GM23248 (cell line): ENCODE measurements around the gene MEIS2. TPM values are rescaled to one million over a fixed set of nuclear protein-coding genes. Genes with fewer than 3 reads are reported as not detected.

Experiments used
- DNase-seq: peaks from one replicate; pipeline ENCODE4 v3.0.0-alpha.2; 2015
- H2AFZ ChIP-seq: fragments of 200-600 bp; sonication (generic); 2 replicates; pipeline ENCODE4 v1.6.1; 2016; ENCODE audit warnings: antibody characterized with exemption
- H3F3A ChIP-seq: fragments of 200-600 bp; sonication (generic); 2 replicates; pipeline ENCODE4 v1.6.1; 2016; ENCODE audit warnings: mild to moderate bottlenecking, antibody characterized with exemption, mixed run types; ENCODE audit not compliant: insufficient read depth
- H3K27ac ChIP-seq: fragments of 200-600 bp; sonication (generic); 2 replicates; pipeline ENCODE4 v1.5.1; 2016; ENCODE audit warnings: mild to moderate bottlenecking
- H3K27me3 ChIP-seq: fragments of 200-600 bp; sonication (generic); replicated peaks from 2 replicates; pipeline ENCODE4 v1.6.1; 2016; ENCODE audit warnings: mild to moderate bottlenecking; ENCODE audit not compliant: insufficient read depth
- H3K36me3 ChIP-seq: fragments of 200-600 bp; sonication (generic); 2 replicates; pipeline ENCODE4 v1.6.1; 2016; ENCODE audit warnings: low read depth, mild to moderate bottlenecking
- H3K4me1 ChIP-seq: fragments of 200-600 bp; sonication (generic); 2 replicates; pipeline ENCODE4 v1.6.1; 2016; ENCODE audit warnings: mild to moderate bottlenecking; ENCODE audit not compliant: insufficient read depth
- H3K4me2 ChIP-seq: fragments of 200-600 bp; sonication (generic); one replicate; pipeline ENCODE4 v1.6.1; 2016; ENCODE audit warnings: mild to moderate bottlenecking; ENCODE audit not compliant: unreplicated experiment
- H3K4me3 ChIP-seq: fragments of 200-600 bp; sonication (generic); 2 replicates; pipeline ENCODE4 v1.5.1; 2016; ENCODE audit warnings: mild to moderate bottlenecking
- H3K79me2 ChIP-seq: fragments of 200-600 bp; sonication (generic); 2 replicates; pipeline ENCODE4 v1.6.1; 2016; ENCODE audit warnings: mild to moderate bottlenecking; ENCODE audit not compliant: insufficient read depth
- H3K9ac ChIP-seq: fragments of 200-600 bp; sonication (generic); 2 replicates; pipeline ENCODE4 v1.6.1; 2016; ENCODE audit warnings: mild to moderate bottlenecking
- H3K9me2 ChIP-seq: fragments of 200-600 bp; sonication (generic); 2 replicates; pipeline ENCODE4 v1.6.1; 2016; ENCODE audit warnings: mixed run types, mild to moderate bottlenecking, moderate library complexity; ENCODE audit not compliant: insufficient read depth
- H3K9me3 ChIP-seq: fragments of 200-600 bp; sonication (generic); one replicate; pipeline ENCODE4 v1.6.1; 2017; ENCODE audit warnings: low read depth
- H4K20me1 ChIP-seq: fragments of 200-600 bp; sonication (generic); 2 replicates; pipeline ENCODE4 v1.6.0; 2016; ENCODE audit not compliant: insufficient read depth
- EZH2 ChIP-seq: fragments of 200-600 bp; sonication (generic); IDR thresholded peaks from 2 replicates; pipeline ENCODE4 v1.6.1; 2018; ENCODE audit warnings: antibody characterized with exemption, mild to moderate bottlenecking; ENCODE audit not compliant: insufficient read depth, poor library complexity, severe bottlenecking
- EZH2phosphoT487 ChIP-seq: fragments of 200-600 bp; sonication (generic); IDR thresholded peaks from 2 replicates; pipeline ENCODE4 v1.6.1; 2018; ENCODE audit warnings: antibody characterized with exemption, moderate library complexity, mild to moderate bottlenecking, low read depth; ENCODE audit not compliant: insufficient read depth
- WGBS, 2 experiments: methylation state at CpG; one replicate each; pipeline ENCODE4 v1.1.6; 2015 to 2017; ENCODE audit warnings: low lambda C conversion rate in 2 of 2, low coverage in 1 of 2; ENCODE audit errors: missing lambda C conversion rate in 2 of 2; 5-methylcytosine and 5-hydroxymethylcytosine counted together
- in situ Hi-C: fragments of 300-500 bp; cut with MboI; formaldehyde crosslinking; loops from 2 replicates; pipeline ENCODE4 v1.15.0; 2020
- polyA plus RNA-seq: library from polyadenylated mRNA; unstranded; fragments of >200 nt; fragmentation: Nextera tagmentation; extraction: Ambion mirVana; gene quantifications from 2 replicates; pipeline ENCODE4 v1.2.1, GENCODE V29; 2016
- total RNA-seq: library from RNA; depleted of rRNA; stranded (reverse); fragments of >200 nt; shearing (Covaris generic); gene quantifications from 2 replicates; pipeline ENCODE4 v1.2.3, GENCODE V29; 2014

The MEIS2 gene
- total and polyA plus RNA-seq, 2 experiments from 2014 or later: 23.7 to 24.1 TPM

DNA sequence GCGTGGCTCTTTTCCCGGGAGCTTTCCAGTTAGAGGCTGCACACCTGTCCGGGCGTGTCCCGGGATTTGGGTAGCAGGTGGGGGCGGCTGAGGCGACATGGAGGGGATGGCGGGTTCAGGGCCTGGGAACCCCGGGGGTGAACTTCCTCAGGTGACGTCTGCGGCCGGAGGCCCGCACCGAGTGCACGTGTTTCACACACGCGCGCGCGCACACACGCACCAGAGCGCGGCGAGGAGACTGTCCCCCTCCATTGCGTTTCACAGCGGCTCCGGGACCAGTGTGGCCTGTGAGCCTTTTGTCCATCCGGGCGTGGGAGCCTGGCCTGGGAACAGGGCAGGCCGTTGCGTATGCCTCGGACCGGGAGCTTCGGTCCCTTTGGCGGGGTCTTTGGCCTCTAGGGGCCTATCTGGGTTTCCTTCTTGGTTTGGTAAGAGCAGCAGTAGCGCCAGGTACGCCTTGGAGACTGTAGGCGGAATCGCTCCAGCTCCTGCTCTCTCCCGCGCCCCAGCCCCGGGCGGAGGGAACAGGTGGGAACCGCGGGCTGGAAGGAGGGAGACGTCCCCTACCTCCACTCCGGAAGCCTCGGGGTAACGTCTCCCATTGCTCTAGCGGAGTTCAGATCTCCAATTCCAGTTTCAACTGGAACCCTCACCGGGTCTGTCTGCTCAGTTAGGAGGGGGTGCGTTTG, 220.0 kb downstream of the MEIS2 start:
- Histone ChIP-seq H3K4me1 (peaks cover 9% of the 10 kb centered on the region), H3K4me3 (no peak overlapping the region), H4K20me1 (no peaks in the 10 kb centered on the region), H3K27ac (no peak overlapping the region), H3K9me2 (no peaks in the 10 kb centered on the region), H2AFZ (no peak overlapping the region), H3K9ac (no peak overlapping the region), H3K27me3 (0 out of 2 replicates have a peak, but pooled peaks cover 11% of the 10 kb centered on the region), H3K36me3 (no peaks in the 10 kb centered on the region), H3K9me3 (no peaks in the 10 kb centered on the region), H3K79me2 (no peaks in the 10 kb centered on the region), H3F3A (no peaks in the 10 kb centered on the region), H3K4me2 (no peak overlapping the region)
- no peak for TF ChIP-seq EZH2
- no peak for TF ChIP-seq EZH2phosphoT487
- 49 to 50% methylated on average over 40 to 48 of the region's 52 CpGs for WGBS, 2 experiments
- DNase-seq: no peak
- in situ Hi-C loops: loop anchor here (25.0 kb wide), 1 partner anchor 232 kb away; the partner anchor contains the start of gene MEIS2

GRCh38 chr15:36879568-36880222, 220.7 kb downstream of the MEIS2 start:
- no peak for TF ChIP-seq EZH2phosphoT487
- H3K4me1 ChIP-seq: peaks cover 9% of the 10 kb centered on the region
- no peak overlapping the region for H3K9ac ChIP-seq
- H2AFZ ChIP-seq: no peak overlapping the region
- H3K27ac ChIP-seq: no peak overlapping the region
- DNase-seq: no peak
- no peak overlapping the region for H3K4me2 ChIP-seq
- 78 to 79% methylated on average over 25 of the region's 25 CpGs for WGBS, 2 experiments
- H3K27me3 ChIP-seq: 0 out of 2 replicates have a peak, but pooled peaks cover 11% of the 10 kb centered on the region
- no peaks in the 10 kb centered on the region for H3K79me2 ChIP-seq
- H3K4me3 ChIP-seq: no peak overlapping the region
- no peaks in the 10 kb centered on the region for H3F3A ChIP-seq
- H3K9me2 ChIP-seq: no peaks in the 10 kb centered on the region
- no peaks in the 10 kb centered on the region for H3K9me3 ChIP-seq
- in situ Hi-C loops: loop anchor here (25.0 kb wide), 1 partner anchor 233 kb away; the partner anchor contains the start of gene MEIS2
- no peaks in the 10 kb centered on the region for H3K36me3 ChIP-seq
- H4K20me1 ChIP-seq: no peaks in the 10 kb centered on the region

GRCh38 chr15:36878684-36879262, 221.6 kb downstream of the MEIS2 start:
- no peak overlapping the region for H3K4me3 ChIP-seq
- 89 to 92% methylated on average over 12 of the region's 12 CpGs for WGBS, 2 experiments
- in situ Hi-C loops: loop anchor here (25.0 kb wide), 1 partner anchor 234 kb away; the partner anchor contains the start of gene MEIS2
- no peak overlapping the region for H3K4me2 ChIP-seq
- no peaks in the 10 kb centered on the region for H3K9me3 ChIP-seq
- no peak overlapping the region for H2AFZ ChIP-seq
- no peak overlapping the region for H3K9ac ChIP-seq
- no peak overlapping the region for H3K27ac ChIP-seq
- 0 out of 2 replicates have a peak, but pooled peaks cover 11% of the 10 kb centered on the region for H3K27me3 ChIP-seq
- H3K36me3 ChIP-seq: no peaks in the 10 kb centered on the region
- TF ChIP-seq EZH2phosphoT487 (no peak), EZH2 (no peak)
- H3K4me1 ChIP-seq: peaks cover 9% of the 10 kb centered on the region
- H4K20me1 ChIP-seq: no peaks in the 10 kb centered on the region
- no peaks in the 10 kb centered on the region for H3K9me2 ChIP-seq
- H3K79me2 ChIP-seq: no peaks in the 10 kb centered on the region
- H3F3A ChIP-seq: no peaks in the 10 kb centered on the region
- no peak for DNase-seq

- H3K4me2 ChIP-seq: no peak overlapping the region
- no peaks in the 10 kb centered on the region for H3K36me3 ChIP-seq
- no peak overlapping the region for H3K4me3 ChIP-seq
- no peak for DNase-seq
- 83 to 95% methylated on average over 16 to 38 of the region's 38 CpGs for WGBS, 2 experiments
- no peak overlapping the region for H3K9ac ChIP-seq
- H3F3A ChIP-seq: no peaks in the 10 kb centered on the region
- TF ChIP-seq EZH2phosphoT487 (no peak), EZH2 (no peak)
- H2AFZ ChIP-seq: no peak overlapping the region
- no peak overlapping the region for H3K27ac ChIP-seq
- H3K4me1 ChIP-seq: peaks cover 5% of the 10 kb centered on the region
- H4K20me1 ChIP-seq: no peaks in the 10 kb centered on the region
- in situ Hi-C loops: loop anchor here (25.0 kb wide), 1 partner anchor 234 kb away; the partner anchor contains the start of gene MEIS2
- H3K79me2 ChIP-seq: no peaks in the 10 kb centered on the region
- H3K27me3 ChIP-seq: 0 out of 2 replicates have a peak, but pooled peaks cover 9% of the 10 kb centered on the region
- H3K9me2 ChIP-seq: no peaks in the 10 kb centered on the region
- no peaks in the 10 kb centered on the region for H3K9me3 ChIP-seq
These were observed 222.3 kb downstream of the MEIS2 start for GRCh38 chr15:36877796-36878683.
